OCI-LY7 (cell line): ENCODE data around the gene B3GNT8. TPM values are rescaled to one million over a fixed set of nuclear protein-coding genes. Genes with fewer than 3 reads are reported as not detected.

Source experiments
- BruUV-seq: library from RNA; stranded (reverse); fragments of 400-500 nt; replicated peaks from 2 replicates; lab custom pipeline; 2021; lab: Mats Ljungman, UMichigan
- CTCF ChIA-PET: fragments of 300-600 bp; sonication (Branson Sonifier 250); formaldehyde crosslinking; loops from one replicate; lab custom pipeline; 2022; ENCODE audit warnings: antibody characterized with exemption; ENCODE audit not compliant: unreplicated experiment; lab: Charles Lee
- POLR2A ChIA-PET: fragments of 300-600 bp; sonication (Branson Sonifier 250); formaldehyde crosslinking; loops from one replicate; lab custom pipeline; 2022; ENCODE audit warnings: antibody characterized with exemption; lab: Charles Lee
- DNase-seq: peaks from one replicate; pipeline ENCODE4 v3.0.0-alpha.2; 2015; ENCODE audit warnings: low spot score
- H2AFZ ChIP-seq: fragments of 200-600 bp; sonication (generic), shearing (Covaris generic); 2 replicates; pipeline ENCODE4 v1.6.1; 2014; ENCODE audit warnings: mild to moderate bottlenecking, antibody characterized with exemption, low read length, moderate library complexity
- H3K27ac ChIP-seq: fragments of 200-600 bp; sonication (generic); 2 replicates; pipeline ENCODE4 v1.5.1; 2014; ENCODE audit warnings: mixed run types, low read depth, mild to moderate bottlenecking, moderate library complexity, low read length, inconsistent platforms; ENCODE audit not compliant: poor library complexity, severe bottlenecking
- H3K36me3 ChIP-seq: fragments of 200-600 bp; sonication (generic); 2 replicates; pipeline ENCODE4 v1.6.1; 2014; ENCODE audit warnings: mild to moderate bottlenecking, antibody characterized with exemption, low read length, moderate library complexity, mixed read lengths; ENCODE audit not compliant: insufficient read depth
- H3K4me1 ChIP-seq: fragments of 200-600 bp; sonication (generic); 2 replicates; pipeline ENCODE4 v1.5.1; 2014; ENCODE audit warnings: mild to moderate bottlenecking, low read length; ENCODE audit not compliant: insufficient read depth, poor library complexity, severe bottlenecking
- H3K4me2 ChIP-seq: fragments of 200-600 bp; sonication (generic); 2 replicates; pipeline ENCODE4 v1.6.1; 2014; ENCODE audit warnings: mild to moderate bottlenecking, low read length
- H3K4me3 ChIP-seq: fragments of 200-600 bp; sonication (generic); 2 replicates; pipeline ENCODE4 v1.5.1; 2014; ENCODE audit warnings: mild to moderate bottlenecking, low read depth, low read length; ENCODE audit not compliant: poor library complexity, severe bottlenecking
- H3K79me2 ChIP-seq: fragments of 200-600 bp; sonication (generic); 2 replicates; pipeline ENCODE4 v1.6.1; 2016; ENCODE audit warnings: low read depth, mild to moderate bottlenecking, low read length, moderate library complexity, mixed read lengths; ENCODE audit not compliant: insufficient read depth
- H3K9me2 ChIP-seq: fragments of 200-600 bp; sonication (generic); 2 replicates; pipeline ENCODE4 v1.6.1; 2016; ENCODE audit warnings: mild to moderate bottlenecking, low read length, mixed read lengths; ENCODE audit not compliant: insufficient read depth
- H3K9me3 ChIP-seq: fragments of 200-600 bp; sonication (generic); 2 replicates; pipeline ENCODE4 v1.6.1; 2014; ENCODE audit warnings: mild to moderate bottlenecking, mixed run types, low read length, mixed read lengths
- H4K20me1 ChIP-seq: fragments of 200-600 bp; sonication (generic); 2 replicates; pipeline ENCODE4 v1.6.1; 2014; ENCODE audit warnings: mild to moderate bottlenecking, antibody characterized with exemption, low read length, moderate library complexity, mixed read lengths; ENCODE audit not compliant: insufficient read depth
- EZH2phosphoT487 ChIP-seq: fragments of 200-600 bp; sonication (generic); IDR thresholded peaks from 2 replicates; pipeline ENCODE4 v1.6.1; 2018; ENCODE audit warnings: low read depth, borderline replicate concordance, mild to moderate bottlenecking, mixed run types, antibody characterized with exemption, low read length, moderate library complexity, mixed read lengths
- intact Hi-C: fragments of 100-400 bp; cut with micrococcal nuclease; formaldehyde crosslinking; loops from one replicate; pipeline ENCODE4 v1.10.0; 2022; ENCODE audit not compliant: unreplicated experiment
- total RNA-seq, 2 experiments: library from RNA; depleted of rRNA in 1 of 2; stranded (reverse); fragments of >200 nt in 1 of 2; shearing (Covaris generic) in 1 of 2; gene quantifications; 2 replicates each; pipeline ENCODE4 v1.2.3, GENCODE V29; 2014 to 2022
- TF ChIP-seq, protein P1 (sequence below): fragments of 200-600 bp; sonication (generic); conservative IDR thresholded peaks from 2 replicates; pipeline ENCODE4 v1.5.1; 2014; ENCODE audit warnings: mild to moderate bottlenecking, antibody characterized with exemption, low read length, moderate library complexity, mixed read lengths

B3GNT8 gene
- total RNA-seq, 2 experiments from 2014 or later: 0.40 to 0.47 TPM

GRCh38 chr19:41405776-41406175, 21.4 kb downstream of the B3GNT8 start:
- Histone ChIP-seq H3K79me2 (no peaks in the 10 kb centered on the region), H3K4me3 (no peak overlapping the region), H3K9me3 (no peaks in the 10 kb centered on the region), H4K20me1 (no peaks in the 10 kb centered on the region), H3K9me2 (no peaks in the 10 kb centered on the region), H3K4me2 (no peak overlapping the region), H3K27ac (no peak overlapping the region), H3K4me1 (peaks cover 10% of the 10 kb centered on the region), H3K36me3 (no peaks in the 10 kb centered on the region), H2AFZ (no peak overlapping the region)
- ChIA-PET CTCF (no interaction called here), POLR2A (no interaction called here)
- intact Hi-C loops: no loop called here
- BruUV-seq: no TSS peak
- no peak for DNase-seq
- no peak for TF ChIP-seq EZH2phosphoT487
- TF ChIP-seq, protein P1, sequence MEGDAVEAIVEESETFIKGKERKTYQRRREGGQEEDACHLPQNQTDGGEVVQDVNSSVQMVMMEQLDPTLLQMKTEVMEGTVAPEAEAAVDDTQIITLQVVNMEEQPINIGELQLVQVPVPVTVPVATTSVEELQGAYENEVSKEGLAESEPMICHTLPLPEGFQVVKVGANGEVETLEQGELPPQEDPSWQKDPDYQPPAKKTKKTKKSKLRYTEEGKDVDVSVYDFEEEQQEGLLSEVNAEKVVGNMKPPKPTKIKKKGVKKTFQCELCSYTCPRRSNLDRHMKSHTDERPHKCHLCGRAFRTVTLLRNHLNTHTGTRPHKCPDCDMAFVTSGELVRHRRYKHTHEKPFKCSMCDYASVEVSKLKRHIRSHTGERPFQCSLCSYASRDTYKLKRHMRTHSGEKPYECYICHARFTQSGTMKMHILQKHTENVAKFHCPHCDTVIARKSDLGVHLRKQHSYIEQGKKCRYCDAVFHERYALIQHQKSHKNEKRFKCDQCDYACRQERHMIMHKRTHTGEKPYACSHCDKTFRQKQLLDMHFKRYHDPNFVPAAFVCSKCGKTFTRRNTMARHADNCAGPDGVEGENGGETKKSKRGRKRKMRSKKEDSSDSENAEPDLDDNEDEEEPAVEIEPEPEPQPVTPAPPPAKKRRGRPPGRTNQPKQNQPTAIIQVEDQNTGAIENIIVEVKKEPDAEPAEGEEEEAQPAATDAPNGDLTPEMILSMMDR: no peak

- Histone ChIP-seq H3K27ac (no peak overlapping the region), H3K9me2 (no peaks in the 10 kb centered on the region), H3K4me3 (no peak overlapping the region), H2AFZ (no peak overlapping the region), H3K79me2 (peaks cover 7% of the 10 kb centered on the region; the same call in 1 of the 2 replicates), H3K4me1 (peaks cover 8% of the 10 kb centered on the region), H4K20me1 (no peaks in the 10 kb centered on the region), H3K9me3 (no peaks in the 10 kb centered on the region), H3K36me3 (no peaks in the 10 kb centered on the region), H3K4me2 (no peak overlapping the region)
- no TSS peak for BruUV-seq
- no peak for DNase-seq
- ChIA-PET CTCF (no interaction called here), POLR2A (no interaction called here)
- intact Hi-C loops: no loop called here
- TF ChIP-seq, protein P1: no peak
- TF ChIP-seq EZH2phosphoT487: no peak
Measured at GRCh38 chr19:41403181-41403970, 23.8 kb downstream of the B3GNT8 start.

DNA sequence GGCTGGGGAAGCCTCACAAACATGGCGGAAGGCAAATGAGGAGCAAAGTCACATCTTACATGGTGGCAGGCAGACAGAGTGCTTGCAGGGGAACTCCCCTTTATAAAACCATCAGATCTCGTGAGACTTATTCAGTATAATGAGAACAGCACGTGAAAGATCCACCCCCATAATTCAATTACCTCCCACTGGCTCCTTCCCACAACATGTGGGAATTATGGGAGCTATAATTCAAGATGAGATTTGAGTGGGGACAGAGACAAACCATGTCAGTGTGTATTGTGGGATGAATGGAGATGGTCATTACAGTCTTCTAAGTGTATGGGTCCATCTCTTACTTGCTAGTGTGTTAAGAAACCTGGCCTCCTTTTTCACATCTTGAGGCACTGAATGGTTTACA, 25.2 kb downstream of the B3GNT8 start:
- intact Hi-C loops: no loop called here
- peaks cover 13% of the 10 kb centered on the region; the same call in 1 of the 2 replicates for H3K79me2 ChIP-seq
- H3K4me2 ChIP-seq: no peak overlapping the region

More for the DNA sequence above, 25.2 kb downstream of the B3GNT8 start:
- ChIA-PET POLR2A (no interaction called here), CTCF (interaction anchor here (1.0 kb wide), 1 partner anchor 37 kb away, joined by 3 read pairs; the partner anchor contains the start of gene DMAC2)
- Histone ChIP-seq H3K9me2 (no peaks in the 10 kb centered on the region), H3K36me3 (no peaks in the 10 kb centered on the region), H3K27ac (no peak overlapping the region), H3K4me3 (no peak overlapping the region), H4K20me1 (no peaks in the 10 kb centered on the region), H3K4me1 (peaks cover 12% of the 10 kb centered on the region), H2AFZ (no peak overlapping the region), H3K9me3 (no peaks in the 10 kb centered on the region)
- BruUV-seq: no TSS peak
- no peak for DNase-seq
- TF ChIP-seq, protein P1: no peak
- TF ChIP-seq EZH2phosphoT487: no peak
